ENCODE results near the gene NDUFA6.

- TF ChIP-seq RAD21 (IDR thresholded peaks at IDR 0.05; ENCODE audit: insufficient read depth, low read depth, low read length) (no peak), CTCF (IDR thresholded peaks at IDR 0.05 in 2 of 3, conservative IDR thresholded peaks at IDR 0.05 in 1 of 3; ENCODE audit: control insufficient read depth in 2 of 3, extremely low read depth in 1 of 3, insufficient read depth in 1 of 3, low read depth in 3 of 3, low read length in 3 of 3) (no peak), ASH2L (IDR thresholded peaks at IDR 0.05; ENCODE audit: borderline replicate concordance, low read depth) (no peak), SKIL (IDR thresholded peaks at IDR 0.05; ENCODE audit: low read depth, poor library complexity, severe bottlenecking) (no peak), POLR2A (IDR thresholded peaks at IDR 0.05; ENCODE audit: low read depth, low read length) (no peak), POLR2AphosphoS5 (IDR thresholded peaks at IDR 0.05; ENCODE audit: low read length) (no peak; the same call in 1 of the 2 replicates), CREM (IDR thresholded peaks at IDR 0.05; ENCODE audit: low read depth) (no peak), HCFC1 (IDR thresholded peaks at IDR 0.05; ENCODE audit: low read length) (no peak), EP300 (IDR thresholded peaks at IDR 0.05; ENCODE audit: borderline replicate concordance in 1 of 2, control insufficient read depth in 1 of 2, low read depth in 2 of 2, low read length in 2 of 2) (0 out of 4 replicates have a peak, but pooled peaks of 1 of the 2 experiments have one; percentile 16), BCL3 (IDR thresholded peaks at IDR 0.05; ENCODE audit: borderline replicate concordance, insufficient read depth, low read depth, low read length, poor library complexity, severe bottlenecking) (no peak), TCF7 (IDR thresholded peaks at IDR 0.05; ENCODE audit: borderline replicate concordance) (no peak), ZNF274 (IDR thresholded peaks at IDR 0.05; ENCODE audit: insufficient read depth, insufficient read length) (no peak), BHLHE40 (IDR thresholded peaks at IDR 0.05; ENCODE audit: borderline replicate concordance in 1 of 2, low read depth in 2 of 2, low read length in 1 of 2) (no peak)
Observed at GRCh38 chr22:42080287-42080686, 10.3 kb downstream of the NDUFA6 start.

Measured in GM12878 (cell line).